ENCODE measurements around the gene NDOR1.

Gene NDOR1

GRCh38 chr9:137176302-137177182 is 29.0 kb upstream of the NDOR1 start:
- 65 to 67% methylated on average over 17 of the region's 17 CpGs for WGBS, 2 experiments
- Histone ChIP-seq H3K36me3 (ENCODE audit: control insufficient read depth, insufficient read depth, low read length) (peaks cover 8% of the 10 kb centered on the region), H3K9me3 (ENCODE audit: control insufficient read depth, low read length) (no peaks in the 10 kb centered on the region), H3K27me3 (ENCODE audit: control insufficient read depth, insufficient read depth, low read length, poor library complexity, severe bottlenecking) (peaks cover 50% of the 10 kb centered on the region), H3K27ac (ENCODE audit: insufficient read depth, low read depth, low read length, poor library complexity, severe bottlenecking) (no peak overlapping the region), H3K4me1 (ENCODE audit: control insufficient read depth, insufficient read depth, low read length) (no peaks in the 10 kb centered on the region), H3K4me3 (ENCODE audit: insufficient read depth, low read depth, low read length) (no peak overlapping the region)

- WGBS, 2 experiments, result 93 to 94% methylated on average over 23 of the region's 23 CpGs
- peaks cover 8% of the 10 kb centered on the region for H3K36me3 ChIP-seq (ENCODE audit: control insufficient read depth, insufficient read depth, low read length)
- no peaks in the 10 kb centered on the region for H3K9me3 ChIP-seq (ENCODE audit: control insufficient read depth, low read length)
- no peaks in the 10 kb centered on the region for H3K4me1 ChIP-seq (ENCODE audit: control insufficient read depth, insufficient read depth, low read length)
- H3K27ac ChIP-seq (ENCODE audit: insufficient read depth, low read depth, low read length, poor library complexity, severe bottlenecking), result no peak overlapping the region
- no peak overlapping the region for H3K4me3 ChIP-seq (ENCODE audit: insufficient read depth, low read depth, low read length)
- peaks cover 32% of the 10 kb centered on the region for H3K27me3 ChIP-seq (ENCODE audit: control insufficient read depth, insufficient read depth, low read length, poor library complexity, severe bottlenecking)
These were observed 27.1 kb upstream of the NDOR1 start for GRCh38 chr9:137178201-137178938.

GRCh38 chr9:137178939-137179630 is 26.4 kb upstream of the NDOR1 start:
- no peaks in the 10 kb centered on the region for H3K9me3 ChIP-seq (ENCODE audit: control insufficient read depth, low read length)
- 93 to 94% methylated on average over 19 of the region's 19 CpGs for WGBS, 2 experiments
- H3K4me3 ChIP-seq (ENCODE audit: insufficient read depth, low read depth, low read length), result no peak overlapping the region
- H3K27me3 ChIP-seq (ENCODE audit: control insufficient read depth, insufficient read depth, low read length, poor library complexity, severe bottlenecking), result peaks cover 25% of the 10 kb centered on the region
- no peak overlapping the region for H3K27ac ChIP-seq (ENCODE audit: insufficient read depth, low read depth, low read length, poor library complexity, severe bottlenecking)
- peaks cover 8% of the 10 kb centered on the region for H3K36me3 ChIP-seq (ENCODE audit: control insufficient read depth, insufficient read depth, low read length)
- no peaks in the 10 kb centered on the region for H3K4me1 ChIP-seq (ENCODE audit: control insufficient read depth, insufficient read depth, low read length)

GRCh38 chr9:137179761-137180160 is 25.7 kb upstream of the NDOR1 start:
- H3K4me3 ChIP-seq (ENCODE audit: insufficient read depth, low read depth, low read length), result no peak overlapping the region
- peaks cover 18% of the 10 kb centered on the region for H3K27me3 ChIP-seq (ENCODE audit: control insufficient read depth, insufficient read depth, low read length, poor library complexity, severe bottlenecking)
- no peaks in the 10 kb centered on the region for H3K9me3 ChIP-seq (ENCODE audit: control insufficient read depth, low read length)
- peaks cover 8% of the 10 kb centered on the region for H3K36me3 ChIP-seq (ENCODE audit: control insufficient read depth, insufficient read depth, low read length)
- H3K27ac ChIP-seq (ENCODE audit: insufficient read depth, low read depth, low read length, poor library complexity, severe bottlenecking), result no peak overlapping the region
- H3K4me1 ChIP-seq (ENCODE audit: control insufficient read depth, insufficient read depth, low read length), result no peaks in the 10 kb centered on the region
- WGBS, 2 experiments, result 96% methylated on average over 17 of the region's 17 CpGs

- 96% methylated on average over 20 of the region's 20 CpGs for WGBS, 2 experiments
- Histone ChIP-seq H3K4me3 (ENCODE audit: insufficient read depth, low read depth, low read length) (no peak overlapping the region), H3K4me1 (ENCODE audit: control insufficient read depth, insufficient read depth, low read length) (no peaks in the 10 kb centered on the region), H3K27ac (ENCODE audit: insufficient read depth, low read depth, low read length, poor library complexity, severe bottlenecking) (no peak overlapping the region), H3K27me3 (ENCODE audit: control insufficient read depth, insufficient read depth, low read length, poor library complexity, severe bottlenecking) (peaks cover 11% of the 10 kb centered on the region), H3K9me3 (ENCODE audit: control insufficient read depth, low read length) (no peaks in the 10 kb centered on the region), H3K36me3 (ENCODE audit: control insufficient read depth, insufficient read depth, low read length) (peaks cover 8% of the 10 kb centered on the region)
These were observed 25.0 kb upstream of the NDOR1 start for GRCh38 chr9:137180491-137180890.

- Histone ChIP-seq H3K27ac (ENCODE audit: insufficient read depth, low read depth, low read length, poor library complexity, severe bottlenecking) (no peak overlapping the region), H3K27me3 (ENCODE audit: control insufficient read depth, insufficient read depth, low read length, poor library complexity, severe bottlenecking) (no peaks in the 10 kb centered on the region), H3K36me3 (ENCODE audit: control insufficient read depth, insufficient read depth, low read length) (peaks cover 8% of the 10 kb centered on the region), H3K4me1 (ENCODE audit: control insufficient read depth, insufficient read depth, low read length) (no peaks in the 10 kb centered on the region), H3K9me3 (ENCODE audit: control insufficient read depth, low read length) (no peaks in the 10 kb centered on the region), H3K4me3 (ENCODE audit: insufficient read depth, low read depth, low read length) (no peak overlapping the region)
- WGBS, 2 experiments, result 94 to 96% methylated on average over 22 of the region's 22 CpGs
These were observed 23.8 kb upstream of the NDOR1 start for GRCh38 chr9:137181680-137182079.

- H3K27ac ChIP-seq (ENCODE audit: insufficient read depth, low read depth, low read length, poor library complexity, severe bottlenecking), result no peak overlapping the region
- no peaks in the 10 kb centered on the region for H3K9me3 ChIP-seq (ENCODE audit: control insufficient read depth, low read length)
- no peaks in the 10 kb centered on the region for H3K27me3 ChIP-seq (ENCODE audit: control insufficient read depth, insufficient read depth, low read length, poor library complexity, severe bottlenecking)
- peaks cover 8% of the 10 kb centered on the region for H3K36me3 ChIP-seq (ENCODE audit: control insufficient read depth, insufficient read depth, low read length)
- H3K4me3 ChIP-seq (ENCODE audit: insufficient read depth, low read depth, low read length), result no peak overlapping the region
- peaks cover 5% of the 10 kb centered on the region for H3K4me1 ChIP-seq (ENCODE audit: control insufficient read depth, insufficient read depth, low read length)
- WGBS, 2 experiments, result 95% methylated on average over 17 of the region's 17 CpGs
These were observed 22.7 kb upstream of the NDOR1 start for GRCh38 chr9:137182836-137183235.

GRCh38 chr9:137183980-137184595 is 21.4 kb upstream of the NDOR1 start:
- no peaks in the 10 kb centered on the region for H3K9me3 ChIP-seq (ENCODE audit: control insufficient read depth, low read length)
- 94% methylated on average over 27 of the region's 27 CpGs for WGBS, 2 experiments
- peaks cover 8% of the 10 kb centered on the region for H3K36me3 ChIP-seq (ENCODE audit: control insufficient read depth, insufficient read depth, low read length)
- H3K4me3 ChIP-seq (ENCODE audit: insufficient read depth, low read depth, low read length), result no peak overlapping the region
- H3K27me3 ChIP-seq (ENCODE audit: control insufficient read depth, insufficient read depth, low read length, poor library complexity, severe bottlenecking), result no peaks in the 10 kb centered on the region
- H3K4me1 ChIP-seq (ENCODE audit: control insufficient read depth, insufficient read depth, low read length), result peaks cover 5% of the 10 kb centered on the region
- H3K27ac ChIP-seq (ENCODE audit: insufficient read depth, low read depth, low read length, poor library complexity, severe bottlenecking), result no peak overlapping the region

GRCh38 chr9:137184881-137185660 is 20.4 kb upstream of the NDOR1 start:
- whole genome bisulfite sequencing, 2 experiments, result 95 to 96% methylated on average over 48 of the region's 48 CpGs
- peaks cover 10% of the 10 kb centered on the region for H3K4me1 ChIP-seq (ENCODE audit: control insufficient read depth, insufficient read depth, low read length)
- H3K36me3 ChIP-seq (ENCODE audit: control insufficient read depth, insufficient read depth, low read length), result peaks cover 8% of the 10 kb centered on the region
- H3K27me3 ChIP-seq (ENCODE audit: control insufficient read depth, insufficient read depth, low read length, poor library complexity, severe bottlenecking), result no peaks in the 10 kb centered on the region
- no peak overlapping the region for H3K27ac ChIP-seq (ENCODE audit: insufficient read depth, low read depth, low read length, poor library complexity, severe bottlenecking)
- H3K4me3 ChIP-seq (ENCODE audit: insufficient read depth, low read depth, low read length), result no peak overlapping the region
- no peaks in the 10 kb centered on the region for H3K9me3 ChIP-seq (ENCODE audit: control insufficient read depth, low read length)
